H1 (cell line): ENCODE measurements around the gene ANKRD11. TPM values are rescaled to one million over a fixed set of nuclear protein-coding genes. Genes with fewer than 3 reads are reported as not detected.

Experiments
- CTCF ChIA-PET: fragments of 300-600 bp; sonication (Branson Sonifier 250); formaldehyde crosslinking; loops from one replicate; lab custom pipeline; 2021; ENCODE audit not compliant: partially characterized antibody; lab: Charles Lee
- POLR2A ChIA-PET: fragments of 300-600 bp; sonication (Branson Sonifier 250); formaldehyde crosslinking; loops from one replicate; lab custom pipeline; 2021; ENCODE audit warnings: inconsistent platforms; ENCODE audit not compliant: partially characterized antibody; lab: Charles Lee
- DNase-seq, 2 experiments: peaks; one replicate each; pipeline versions ENCODE4 v3.0.0 to v3.0.0-alpha.2; 2010 to 2022; ENCODE audit warnings: low spot score in 2 of 2, low read depth in 1 of 2, mixed read lengths in 1 of 2
- FAIRE-seq: peaks from 2 replicates; lab custom pipeline; 2011; peaks lifted over from hg19 to GRCh38; lab: Jason Lieb, UNC
- H2AFZ ChIP-seq: 2 replicates; pipeline ENCODE4 v1.8.1; 2012; ENCODE audit warnings: low read length, inconsistent platforms
- H2AK5ac ChIP-seq: 2 replicates; pipeline ENCODE4 v1.6.1; 2013; ENCODE audit warnings: low read depth, low read length
- H2BK120ac ChIP-seq: replicated peaks from 2 replicates; pipeline ENCODE3; 2013; ENCODE audit warnings: low read depth, low read length, inconsistent platforms
- H2BK12ac ChIP-seq: 2 replicates; pipeline ENCODE4 v1.6.1; 2013; ENCODE audit warnings: low read depth, low read length
- H2BK15ac ChIP-seq: 2 replicates; pipeline ENCODE4 v1.6.1; 2013; ENCODE audit warnings: low read length
- H2BK20ac ChIP-seq: 2 replicates; pipeline ENCODE4 v1.6.1; 2013; ENCODE audit warnings: low read length
- H2BK5ac ChIP-seq: 2 replicates; pipeline ENCODE4 v1.6.1; 2013; ENCODE audit warnings: low read depth, low read length
- H3K14ac ChIP-seq: 2 replicates; pipeline ENCODE4 v1.6.1; 2013; ENCODE audit warnings: inconsistent platforms; ENCODE audit not compliant: insufficient read length
- H3K18ac ChIP-seq: 2 replicates; pipeline ENCODE4 v1.6.1; 2013; ENCODE audit warnings: low read length; ENCODE audit errors: extremely low read depth
- H3K23ac ChIP-seq: 2 replicates; pipeline ENCODE4 v1.6.1; 2013; ENCODE audit warnings: inconsistent platforms; ENCODE audit not compliant: insufficient read length
- H3K23me2 ChIP-seq: 2 replicates; pipeline ENCODE4 v1.6.1; 2013; ENCODE audit warnings: low read depth, low read length
- H3K27ac ChIP-seq: 2 replicates; pipeline ENCODE4 v1.6.1; 2011; ENCODE audit warnings: low read depth, low read length, inconsistent platforms
- H3K27me3 ChIP-seq, 4 experiments: replicated peaks in 1 of 4; 1 replicate in 1 of 4; 2 replicates in 3 of 4; pipeline versions ENCODE4 v1.6.1 to v1.8.1; 2011 to 2013; ENCODE audit warnings: low read length in 3 of 4, mild to moderate bottlenecking in 3 of 4, inconsistent platforms in 2 of 4, mixed read lengths in 2 of 4, moderate library complexity in 1 of 4; ENCODE audit not compliant: control insufficient read depth in 3 of 4, insufficient read depth in 3 of 4; ENCODE audit errors: extremely low read depth in 1 of 4
- H3K36me3 ChIP-seq, 4 experiments: 2 replicates each; pipeline versions ENCODE4 v1.6.1 to v1.8.1; 2011 to 2013; ENCODE audit warnings: mild to moderate bottlenecking in 4 of 4, low read length in 3 of 4, moderate library complexity in 2 of 4, control low read depth in 1 of 4, inconsistent platforms in 1 of 4; ENCODE audit not compliant: insufficient read depth in 4 of 4, control insufficient read depth in 2 of 4
- H3K4ac ChIP-seq: replicated peaks from 2 replicates; pipeline ENCODE3; 2013; ENCODE audit warnings: low read length, low read depth, mixed read lengths, inconsistent platforms; ENCODE audit not compliant: insufficient read length
- H3K4me1 ChIP-seq, 4 experiments: replicated peaks in 1 of 4; 1 replicate in 1 of 4; 2 replicates in 3 of 4; pipeline versions ENCODE4 v1.6.1 to v1.8.1; 2011 to 2013; ENCODE audit warnings: low read length in 3 of 4, inconsistent platforms in 2 of 4, mixed read lengths in 1 of 4; ENCODE audit not compliant: insufficient read depth in 4 of 4, control insufficient read depth in 3 of 4
- H3K4me2 ChIP-seq, 2 experiments: 2 replicates each; pipeline versions ENCODE4 v1.6.1 to v1.8.1; 2011 to 2013; ENCODE audit warnings: low read depth in 2 of 2, low read length in 2 of 2, control low read depth in 1 of 2, inconsistent platforms in 1 of 2, mild to moderate bottlenecking in 1 of 2; ENCODE audit not compliant: insufficient read depth in 1 of 2
- H3K4me3 ChIP-seq, 4 experiments: fragments of 200-600, 300-600 bp in 1 of 4; sonication (generic), shearing (Covaris generic), sonication (Bioruptor Twin) in 1 of 4; 2 replicates each; pipeline versions ENCODE4 v1.5.1 to v1.8.1; 2011 to 2016; ENCODE audit warnings: low read length in 4 of 4, low read depth in 3 of 4, control low read depth in 2 of 4, inconsistent platforms in 2 of 4, mild to moderate bottlenecking in 2 of 4, mixed read lengths in 1 of 4, moderate library complexity in 1 of 4; ENCODE audit not compliant: insufficient read depth in 2 of 4; ENCODE audit errors: extremely low read depth in 1 of 4
- H3K56ac ChIP-seq: replicated peaks from 2 replicates; pipeline ENCODE3; 2013; ENCODE audit warnings: low read depth, mild to moderate bottlenecking, mixed read lengths, low read length, inconsistent platforms; ENCODE audit not compliant: insufficient read length
- H3K79me1 ChIP-seq: 2 replicates; pipeline ENCODE4 v1.6.1; 2013; ENCODE audit warnings: low read depth, low read length, control low read depth
- H3K79me2 ChIP-seq, 2 experiments: 2 replicates each; pipeline versions ENCODE4 v1.6.1 to v1.8.1; 2012 to 2013; ENCODE audit warnings: low read length in 2 of 2, mild to moderate bottlenecking in 2 of 2, inconsistent platforms in 1 of 2; ENCODE audit not compliant: insufficient read depth in 2 of 2, control insufficient read depth in 1 of 2
- H3K9ac ChIP-seq, 4 experiments: replicated peaks in 1 of 4; 1 replicate in 1 of 4; 2 replicates in 3 of 4; pipeline versions ENCODE4 v1.6.1 to v1.8.1; 2011 to 2013; ENCODE audit warnings: low read depth in 3 of 4, low read length in 3 of 4, control low read depth in 2 of 4, mild to moderate bottlenecking in 2 of 4, moderate library complexity in 2 of 4, inconsistent platforms in 1 of 4; ENCODE audit errors: extremely low read depth in 1 of 4
- H3K9me3 ChIP-seq, 2 experiments: 2 replicates each; pipeline versions ENCODE4 v1.6.1 to v1.8.1; 2012 to 2013; ENCODE audit warnings: mild to moderate bottlenecking in 2 of 2, moderate library complexity in 2 of 2, control low read depth in 1 of 2, inconsistent platforms in 1 of 2, low read depth in 1 of 2, low read length in 1 of 2, mixed read lengths in 1 of 2; ENCODE audit not compliant: insufficient read depth in 2 of 2
- H4K20me1 ChIP-seq, 2 experiments: replicated peaks in 1 of 2; 2 replicates each; pipeline versions ENCODE3 to v1.8.1; 2011 to 2013; ENCODE audit warnings: inconsistent platforms in 2 of 2, low read length in 2 of 2, mild to moderate bottlenecking in 1 of 2; ENCODE audit not compliant: insufficient read depth in 2 of 2, control insufficient read depth in 1 of 2
- H4K5ac ChIP-seq: 2 replicates; pipeline ENCODE4 v1.6.1; 2013; ENCODE audit warnings: low read length, low read depth, mixed read lengths, inconsistent platforms; ENCODE audit not compliant: insufficient read length
- H4K8ac ChIP-seq: 2 replicates; pipeline ENCODE4 v1.8.0; 2013; ENCODE audit warnings: mild to moderate bottlenecking, moderate library complexity, low read length, inconsistent platforms; ENCODE audit not compliant: insufficient read depth; ENCODE audit errors: extremely low read depth
- H4K91ac ChIP-seq: replicated peaks from 2 replicates; pipeline ENCODE3; 2013; ENCODE audit warnings: low read length, mixed read lengths, inconsistent platforms; ENCODE audit not compliant: insufficient read length
- CEBPB ChIP-seq: IDR thresholded peaks from 2 replicates; pipeline ENCODE4 v1.6.1; 2012; ENCODE audit warnings: low read depth, low read length
- CHD2 ChIP-seq: IDR thresholded peaks from 2 replicates; pipeline ENCODE4 v1.6.1; 2012; ENCODE audit warnings: low read length, improper control_type of control experiment
- EP300 ChIP-seq, 2 experiments: IDR thresholded peaks; 1 replicate in 1 of 2; 2 replicates in 1 of 2; pipeline ENCODE4 v1.6.1; 2011 to 2012; ENCODE audit warnings: low read depth in 2 of 2, low read length in 2 of 2, mild to moderate bottlenecking in 2 of 2, borderline replicate concordance in 1 of 2, inconsistent platforms in 1 of 2, moderate library complexity in 1 of 2
- FOSL1 ChIP-seq: IDR thresholded peaks from 2 replicates; pipeline ENCODE4 v1.6.1; 2011; ENCODE audit warnings: mild to moderate bottlenecking, low read depth, low read length, moderate library complexity; ENCODE audit not compliant: insufficient read depth
- GABPA ChIP-seq: IDR thresholded peaks from 2 replicates; pipeline ENCODE4 v1.6.1; 2011; ENCODE audit warnings: mild to moderate bottlenecking, low read length, moderate library complexity, borderline replicate concordance; ENCODE audit not compliant: insufficient read depth
- KDM4A ChIP-seq: IDR thresholded peaks from one replicate; pipeline ENCODE4 v1.7.1; 2012; ENCODE audit warnings: low read depth, mild to moderate bottlenecking, moderate library complexity, low read length, inconsistent platforms; ENCODE audit not compliant: severe bottlenecking
- POLR2AphosphoS5 ChIP-seq: IDR thresholded peaks from 2 replicates; pipeline ENCODE4 v1.6.1; 2011; ENCODE audit warnings: low read depth, low read length
- TAF1 ChIP-seq: IDR thresholded peaks from 2 replicates; pipeline ENCODE4 v1.6.1; 2011; ENCODE audit warnings: mild to moderate bottlenecking, low read depth, low read length
- TAF7 ChIP-seq: optimal IDR thresholded peaks from 2 replicates; pipeline ENCODE3; 2011; ENCODE audit warnings: low read depth, mild to moderate bottlenecking, inconsistent platforms, low read length, moderate library complexity, borderline replicate concordance
- WGBS, 2 experiments: shearing (Covaris generic) in 1 of 2; methylation state at CpG; one replicate each; pipeline versions ENCODE4 v1.1.6 to v1.1.7; 2013 to 2015; ENCODE audit warnings: low lambda C conversion rate in 2 of 2, mixed read lengths in 2 of 2, inconsistent platforms in 1 of 2, low coverage in 1 of 2, missing lambda C conversion rate in 1 of 2; ENCODE audit not compliant: insufficient replicate concordance in 2 of 2, insufficient coverage in 1 of 2, insufficient read length in 1 of 2; ENCODE audit errors: extremely low coverage in 1 of 2, missing lambda C conversion rate in 1 of 2; 5-methylcytosine and 5-hydroxymethylcytosine counted together
- polyA plus RNA-seq, 7 experiments: library from polyadenylated mRNA; depleted of rRNA in 3 of 7; stranded (reverse) in 5 of 7; unstranded in 2 of 7; fragments of >200 nt in 5 of 7; fragments of 200-250 nt in 2 of 7; gene quantifications; 1 replicate in 5 of 7; 2 replicates in 1 of 7; 4 replicates in 1 of 7; pipeline versions ENCODE4 v1.2.1 to v1.2.3, GENCODE V29; 2011 to 2013; ENCODE audit warnings: missing spikeins in 2 of 7, mixed read lengths in 2 of 7
- total RNA-seq: library from RNA; stranded (reverse); fragmentation: NEBNext Ultra II Directional; extraction: Animal tissue kit (Norgen Biotek cat#: 25700); gene quantifications from 2 replicates; pipeline ENCODE4 v1.2.1, GENCODE V29; 2021

ANKRD11 gene
- total and polyA plus RNA-seq, 2 of the 8 experiments (the other 6 are each of a cell fraction or from before 2014, with no cell fraction given), result 46.5 to 142 TPM

DNA sequence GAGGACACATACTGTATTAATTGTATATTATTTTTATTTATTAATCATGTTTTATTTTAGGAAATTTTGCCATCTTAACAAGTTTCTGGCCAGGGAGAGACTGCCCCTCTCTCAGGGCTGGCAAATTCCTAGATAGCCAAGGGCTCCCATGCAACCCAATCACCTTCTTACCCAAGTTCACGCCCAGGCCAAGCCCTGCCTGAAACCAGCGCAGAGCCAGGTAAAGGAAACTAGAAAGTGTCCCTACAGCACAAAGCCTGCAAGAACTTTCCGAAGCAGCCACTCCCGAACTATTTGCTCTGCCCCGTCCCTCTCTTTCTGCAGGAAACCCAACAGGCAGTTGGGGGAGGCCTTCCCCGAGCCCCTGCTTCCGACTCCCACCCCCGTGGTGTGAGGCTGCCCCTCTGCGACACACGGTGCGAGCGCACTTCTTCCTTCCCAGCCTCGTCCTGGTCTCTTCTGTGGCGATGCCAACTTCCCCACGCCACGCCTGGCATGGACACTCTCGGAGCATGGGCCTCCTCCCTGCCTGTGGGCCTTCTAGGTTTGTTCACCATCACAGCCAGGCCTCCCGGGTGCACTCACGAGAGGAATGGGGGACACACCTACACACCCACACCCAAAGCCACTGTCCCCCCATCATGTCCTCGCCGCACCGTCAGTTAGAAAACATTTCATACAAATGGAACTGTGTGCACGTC, 172.5 kb downstream of the ANKRD11 start:
- Histone ChIP-seq H3K18ac (no peak overlapping the region), H3K14ac (no peak overlapping the region), H4K91ac (no peak overlapping the region), H3K23ac (no peak overlapping the region), H3K23me2 (no peaks in the 10 kb centered on the region), H4K8ac (no peak overlapping the region), H3K4me3 (no peak overlapping the region), H3K79me2 (peaks cover 4 to 99% of the 10 kb centered on the region in 2 experiments), H2BK12ac (0 out of 2 replicates have a peak overlapping the region, but pooled peaks have one; percentile 43), H3K27ac (0 out of 2 replicates have a peak overlapping the region, but pooled peaks have one; percentile 7), H3K27me3 (no peaks in the 10 kb centered on the region), H3K9me3 (no peaks in the 10 kb centered on the region), H2BK15ac (no peak overlapping the region), H4K5ac (no peak overlapping the region), H3K4ac (no peak overlapping the region), H3K4me2 (no peak overlapping the region), H2AFZ (no peak overlapping the region), H3K79me1 (peaks cover 50% of the 10 kb centered on the region), H2BK20ac (no peak overlapping the region), H2AK5ac (no peak overlapping the region), H2BK120ac (no peak overlapping the region), H3K56ac (no peak overlapping the region), H3K9ac (no peak overlapping the region), H2BK5ac (peak overlapping the region; percentile 79; the same call in 1 of the 2 replicates), H3K4me1 (peaks cover 13 to 58% (median 35%) of the 10 kb centered on the region in 4 experiments), H4K20me1 (peaks cover 63 to 74% of the 10 kb centered on the region in 2 experiments), H3K36me3 (peaks cover 1 to 6% (median 3%) of the 10 kb centered on the region in 4 experiments; a peak in 5 of 8 replicates)
- no peak for FAIRE-seq
- DNase-seq, result no peak
- ChIA-PET POLR2A (no interaction called here), CTCF (interaction anchor here (0.8 to 3.0 kb wide), 12 partner anchors 10 to 201 kb away, joined by 3 to 17 read pairs (median 4); no protein-coding TSS in a partner anchor)
- 91% methylated on average over 23 of the region's 23 CpGs; no CpG with 5 or more reads in 1 of the 2 experiments for WGBS, 2 experiments
- TF ChIP-seq KDM4A, result no peak
- no peak for TF ChIP-seq TAF7
- TF ChIP-seq CHD2, result no peak
- no peak for TF ChIP-seq CEBPB
- no peak for TF ChIP-seq EP300 (IDR thresholded peaks at IDR 0.05; ENCODE audit: borderline replicate concordance in 1 of 2, low read depth in 2 of 2, low read length in 2 of 2)
- TF ChIP-seq FOSL1, result no peak
- no peak for TF ChIP-seq GABPA
- TF ChIP-seq TAF1, result no peak
- no peak for TF ChIP-seq POLR2AphosphoS5
